Body of pancreas (tissue), 4 donors: ENCODE data around the gene GPRC5B.

ENCODE experiments used
- CTCF ChIP-seq, 7 experiments: fragments of 450-650 bp in 4 of 7; fragments of 200-600 bp in 3 of 7; sonication (generic) in 3 of 7; IDR thresholded peaks; one replicate each; pipeline ENCODE4 v1.5.1; 2016 to 2019; ENCODE audit warnings: antibody characterized with exemption in 7 of 7
- POLR2A ChIP-seq, 3 donors: fragments of 450-650 bp; IDR thresholded peaks; one replicate each; pipeline ENCODE4 v1.6.1; 2016; ENCODE audit warnings: antibody characterized with exemption in 3 of 3, mild to moderate bottlenecking in 2 of 3

- peak in 2 of 7 experiments; percentile 2 for TF ChIP-seq CTCF (IDR thresholded peaks at IDR 0.05)
- no peak for TF ChIP-seq POLR2A (IDR thresholded peaks at IDR 0.05)
These were observed 14.9 kb upstream of the GPRC5B start for GRCh38 chr16:19899605-19899955.
